Esophagus squamous epithelium (tissue), 5 donors: ENCODE measurements around the gene LECT2. TPM values are rescaled to one million over a fixed set of nuclear protein-coding genes. Genes with fewer than 3 reads are reported as not detected.

ENCODE experiments used
- DNase-seq: peaks from one replicate; lab custom pipeline; 2025; lab: John Stamatoyannopoulos, UW
- H3K27ac ChIP-seq, 4 donors: fragments of 200-600 bp; sonication (generic); one replicate each; pipeline ENCODE4 v1.5.1; 2016 to 2019; ENCODE audit warnings: mild to moderate bottlenecking in 1 of 4
- H3K27me3 ChIP-seq, 4 donors: fragments of 200-600 bp; sonication (generic); 1 replicate in 3 of 4; 2 replicates in 1 of 4; pipeline versions ENCODE4 v1.5.1 to v1.6.0; 2017 to 2021; ENCODE audit warnings: antibody characterized with exemption in 1 of 4
- H3K36me3 ChIP-seq, 3 donors: fragments of 200-600 bp; sonication (generic); one replicate each; pipeline ENCODE4 v1.5.1; 2016 to 2019
- H3K4me1 ChIP-seq, 3 donors: fragments of 200-600 bp; sonication (generic); one replicate each; pipeline ENCODE4 v1.5.1; 2017 to 2019
- H3K4me3 ChIP-seq, 4 donors: fragments of 200-600 bp; sonication (generic); 1 replicate in 3 of 4; 2 replicates in 1 of 4; pipeline ENCODE4 v1.5.1; 2016 to 2019; ENCODE audit warnings: mild to moderate bottlenecking in 2 of 4, moderate library complexity in 1 of 4
- H3K9me3 ChIP-seq, 3 donors: fragments of 200-600 bp; sonication (generic); one replicate each; pipeline ENCODE4 v1.5.1; 2016 to 2019
- CTCF ChIP-seq, 6 experiments: fragments of 450-650 bp in 4 of 6; fragments of 200-600 bp in 2 of 6; sonication (generic) in 2 of 6; IDR thresholded peaks; one replicate each; pipeline ENCODE4 v1.5.1; 2016 to 2019; ENCODE audit warnings: antibody characterized with exemption in 6 of 6, mild to moderate bottlenecking in 4 of 6, moderate library complexity in 4 of 6
- POLR2A ChIP-seq, 4 donors: fragments of 450-650 bp; IDR thresholded peaks; one replicate each; pipeline ENCODE4 v1.6.1; 2017; ENCODE audit warnings: antibody characterized with exemption in 4 of 4, mild to moderate bottlenecking in 4 of 4, moderate library complexity in 3 of 4
- WGBS, 2 donors: methylation state at CpG; one replicate each; pipeline ENCODE4 v1.1.5; 2018; 5-methylcytosine and 5-hydroxymethylcytosine counted together
- intact Hi-C: fragments of 100-400 bp; cut with DNase I; formaldehyde crosslinking; loops from one replicate; pipeline ENCODE4 v1.15.0; 2022
- total RNA-seq, 4 donors: library from RNA; depleted of rRNA; stranded (reverse); fragments of >200 nt; gene quantifications; one replicate each; pipeline ENCODE4 v1.1.0, GENCODE V29; 2016
- donor health status: DM: yes; HTN: yes; CAD: no.

The LECT2 gene
- total RNA-seq, 4 donors from 2014 or later, result not detected

GRCh38 chr5:135971701-135972100, 16.9 kb upstream of the LECT2 start:
- Histone ChIP-seq H3K4me3 (no peak overlapping the region), H3K4me1 (peaks cover 0 to 3% (median 3%) of the 10 kb centered on the region in 3 donors), H3K36me3 (no peaks in the 10 kb centered on the region), H3K27ac (no peak overlapping the region), H3K9me3 (no peaks in the 10 kb centered on the region), H3K27me3 (peaks cover 0 to 32% (median 0%) of the 10 kb centered on the region in 4 donors)
- no peak for TF ChIP-seq CTCF (IDR thresholded peaks at IDR 0.05)
- TF ChIP-seq POLR2A (IDR thresholded peaks at IDR 0.05), result no peak
- DNase-seq, result no peak
- intact Hi-C loops, result no loop called here
- WGBS, 2 donors, result 0 to 19% methylated on average over 1 of the region's 1 CpG

GRCh38 chr5:135966790-135967189, 12.0 kb upstream of the LECT2 start:
- TF ChIP-seq POLR2A (IDR thresholded peaks at IDR 0.05) (no peak), CTCF (IDR thresholded peaks at IDR 0.05) (no peak)
- Histone ChIP-seq H3K27ac (no peak overlapping the region), H3K36me3 (no peaks in the 10 kb centered on the region), H3K4me3 (no peak overlapping the region), H3K9me3 (no peaks in the 10 kb centered on the region), H3K4me1 (no peaks in the 10 kb centered on the region), H3K27me3 (peaks cover 0 to 1% (median 0%) of the 10 kb centered on the region in 4 donors)
- intact Hi-C loops, result no loop called here
- DNase-seq, result no peak
- WGBS, 2 donors, result 51 to 80% methylated on average over 3 of the region's 3 CpGs

GRCh38 chr5:135966165-135966564, 11.4 kb upstream of the LECT2 start:
- H3K27me3 ChIP-seq, result no peaks in the 10 kb centered on the region
- H3K36me3 ChIP-seq, result no peaks in the 10 kb centered on the region
- intact Hi-C loops, result no loop called here
- WGBS, 2 donors, result 46 to 63% methylated on average over 4 of the region's 4 CpGs
- no peak overlapping the region for H3K27ac ChIP-seq
- no peak for DNase-seq
- H3K9me3 ChIP-seq, result no peaks in the 10 kb centered on the region
- TF ChIP-seq CTCF (IDR thresholded peaks at IDR 0.05), result no peak
- TF ChIP-seq POLR2A (IDR thresholded peaks at IDR 0.05), result no peak
- H3K4me3 ChIP-seq, result no peak overlapping the region
- no peaks in the 10 kb centered on the region for H3K4me1 ChIP-seq

- H3K36me3 ChIP-seq, result no peaks in the 10 kb centered on the region
- DNase-seq, result no peak
- no peak for TF ChIP-seq POLR2A (IDR thresholded peaks at IDR 0.05)
- H3K27me3 ChIP-seq, result no peaks in the 10 kb centered on the region
- H3K4me3 ChIP-seq, result no peak overlapping the region
- no peak overlapping the region for H3K27ac ChIP-seq
- 89 to 97% methylated on average over 3 of the region's 3 CpGs for WGBS, 2 donors
- intact Hi-C loops, result no loop called here
- no peaks in the 10 kb centered on the region for H3K4me1 ChIP-seq
- no peaks in the 10 kb centered on the region for H3K9me3 ChIP-seq
Measured at GRCh38 chr5:135965504-135965903, 10.7 kb upstream of the LECT2 start.

- DNase-seq, result no peak
- WGBS, 2 donors, result 33 to 70% methylated on average over 1 of the region's 1 CpG
Measured at GRCh38 chr5:135964670-135965320, 10.0 kb upstream of the LECT2 start.

More at GRCh38 chr5:135964670-135965320, 10.0 kb upstream of the LECT2 start:
- H3K36me3 ChIP-seq, result no peaks in the 10 kb centered on the region
- H3K27me3 ChIP-seq, result no peaks in the 10 kb centered on the region
- intact Hi-C loops, result no loop called here
- no peaks in the 10 kb centered on the region for H3K9me3 ChIP-seq
- TF ChIP-seq CTCF (IDR thresholded peaks at IDR 0.05) (no peak), POLR2A (IDR thresholded peaks at IDR 0.05) (no peak)
- H3K27ac ChIP-seq, result no peak overlapping the region
- no peak overlapping the region for H3K4me3 ChIP-seq
- H3K4me1 ChIP-seq, result no peaks in the 10 kb centered on the region
